CD4-positive, alpha-beta T cell (primary cell): ENCODE measurements around the gene FOXO3. TPM values are rescaled to one million over a fixed set of nuclear protein-coding genes. Genes with fewer than 3 reads are reported as not detected.

Experiments
- ATAC-seq: fragments of 200-7000 bp; cut with Tn5 transposase; one replicate; pipeline ENCODE4 v1.10.0; 2022; ENCODE audit warnings: mild to moderate bottlenecking; ENCODE audit not compliant: poor library complexity
- CTCF ChIA-PET: fragments of 350-600 bp; sonication (Branson Sonifier 250); formaldehyde crosslinking; loops from one replicate; lab custom pipeline; 2021; ENCODE audit warnings: antibody characterized with exemption, inconsistent platforms; lab: Charles Lee
- POLR2A ChIA-PET: fragments of 350-600 bp; sonication (Branson Sonifier 250); formaldehyde crosslinking; loops from one replicate; lab custom pipeline; 2021; ENCODE audit warnings: antibody characterized with exemption, inconsistent platforms; lab: Charles Lee
- DNase-seq, 14 experiments: peaks; one replicate each; pipeline ENCODE4 v3.0.0-alpha.2; 2013 to 2020; ENCODE audit warnings: mixed read lengths in 2 of 14
- H3K27ac ChIP-seq, 2 donors: one replicate each; pipeline versions ENCODE4 v1.5.1 to v1.7.0; 2013; ENCODE audit warnings: low read length in 2 of 2, low read depth in 1 of 2, mild to moderate bottlenecking in 1 of 2
- H3K27me3 ChIP-seq, 2 experiments: 1 replicate in 1 of 2; 2 replicates in 1 of 2; pipeline versions ENCODE4 v1.6.1 to v1.7.0; 2013; ENCODE audit warnings: low read length in 2 of 2, control low read depth in 1 of 2, mild to moderate bottlenecking in 1 of 2, moderate library complexity in 1 of 2; ENCODE audit not compliant: insufficient read depth in 2 of 2, control insufficient read depth in 1 of 2
- H3K36me3 ChIP-seq: one replicate; pipeline ENCODE4 v1.6.1; 2013; ENCODE audit warnings: low read length, control low read depth; ENCODE audit not compliant: insufficient read depth
- H3K4me1 ChIP-seq: one replicate; pipeline ENCODE4 v1.6.1; 2013; ENCODE audit warnings: low read length, control low read depth; ENCODE audit not compliant: insufficient read depth
- H3K4me3 ChIP-seq: one replicate; pipeline ENCODE4 v1.5.1; 2013; ENCODE audit warnings: mild to moderate bottlenecking, low read length, moderate library complexity
- H3K9me3 ChIP-seq, 2 experiments: 1 replicate in 1 of 2; 2 replicates in 1 of 2; pipeline versions ENCODE4 v1.6.1 to v1.7.0; 2013; ENCODE audit warnings: low read length in 2 of 2, mild to moderate bottlenecking in 2 of 2, control low read depth in 1 of 2, moderate library complexity in 1 of 2; ENCODE audit not compliant: control insufficient read depth in 1 of 2, insufficient read depth in 1 of 2
- H3K27ac Mint-ChIP-seq: one replicate; pipeline ENCODE4 v1.8.0; 2020; ENCODE audit warnings: mixed read lengths
- H3K27me3 Mint-ChIP-seq: one replicate; pipeline ENCODE4 v1.8.0; 2021; ENCODE audit warnings: mixed read lengths
- H3K36me3 Mint-ChIP-seq: one replicate; pipeline ENCODE4 v1.8.0; 2021; ENCODE audit warnings: low read depth, mixed read lengths
- H3K4me1 Mint-ChIP-seq: one replicate; pipeline ENCODE4 v1.8.0; 2021; ENCODE audit warnings: low read depth, mixed read lengths
- H3K4me3 Mint-ChIP-seq: one replicate; pipeline ENCODE4 v1.8.0; 2020; ENCODE audit warnings: mild to moderate bottlenecking, mixed read lengths
- H3K9me3 Mint-ChIP-seq: one replicate; pipeline ENCODE4 v1.8.0; 2020; ENCODE audit warnings: mixed read lengths
- intact Hi-C, 2 experiments: fragments of 100-400 bp; cut with DNase I in 1 of 2; cut with micrococcal nuclease in 1 of 2; formaldehyde crosslinking; loops; one replicate each; pipeline versions ENCODE4 v1.15.1 to v1.9.0; 2023 to 2025; cut with DNase I, micrococcal nuclease
- total RNA-seq, 174 experiments: library from RNA in 2 of 174; stranded (reverse) in 2 of 174; gene quantifications; one replicate each; pipeline ENCODE4 v1.2.3 and lab custom pipeline; 2021 to 2026
- TF ChIP-seq, protein P1 (sequence below): fragments of 200-600 bp; IDR thresholded peaks from one replicate; pipeline ENCODE4 v1.8.0; 2022; ENCODE audit warnings: antibody characterized with exemption, mild to moderate bottlenecking

FOXO3 gene
- total RNA-seq, 2 experiments from 2014 or later: 24.3 to 25.3 TPM

DNA sequence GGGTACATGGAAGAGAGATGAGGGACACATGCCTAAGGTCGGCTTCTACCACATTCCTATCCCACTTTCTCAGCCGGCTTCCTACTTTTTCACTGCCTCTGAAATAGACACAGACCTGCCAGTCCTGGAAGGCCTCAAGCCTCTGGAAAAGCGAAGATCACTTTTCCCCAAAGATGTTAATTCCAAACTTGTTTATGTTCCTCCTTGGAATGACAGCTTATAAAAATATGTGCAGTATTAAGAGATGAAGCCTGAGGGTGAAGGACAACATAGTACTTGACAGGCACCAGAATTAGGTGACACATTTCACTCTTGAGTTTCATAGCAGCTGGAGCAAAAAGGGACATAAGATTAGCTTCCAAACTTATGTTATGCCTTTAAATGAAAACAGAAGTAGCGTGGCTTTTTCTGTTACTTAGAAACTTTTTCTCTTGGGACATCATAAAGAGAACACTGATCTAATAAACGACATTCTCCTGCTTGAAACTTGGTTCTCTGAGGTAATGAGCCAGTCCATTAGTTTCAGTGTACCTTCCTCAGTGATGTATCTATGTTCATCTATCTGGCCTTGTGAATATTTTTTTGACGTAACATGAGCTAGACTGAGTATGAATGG, 25.3 kb downstream of the FOXO3 start:
- Mint-ChIP-seq H3K27me3 (no peaks in the 10 kb centered on the region), H3K36me3 (no peaks in the 10 kb centered on the region), H3K4me3 (no peak overlapping the region), H3K4me1 (peaks cover 74% of the 10 kb centered on the region), H3K27ac (no peak overlapping the region), H3K9me3 (no peaks in the 10 kb centered on the region)
- ATAC-seq (no peak), DNase-seq (no peak)
- intact Hi-C loops: no loop called here
- Histone ChIP-seq H3K36me3 (no peaks in the 10 kb centered on the region), H3K4me3 (no peak overlapping the region), H3K4me1 (peaks cover 26% of the 10 kb centered on the region), H3K9me3 (no peaks in the 10 kb centered on the region), H3K27ac (no peak overlapping the region), H3K27me3 (no peaks in the 10 kb centered on the region)
- POLR2A ChIA-PET: interaction anchor here (1.4 kb wide), 1 partner anchor 24 kb away, joined by 3 read pairs; no protein-coding TSS in a partner anchor
- CTCF ChIA-PET: no interaction called here
- TF ChIP-seq, protein P1, sequence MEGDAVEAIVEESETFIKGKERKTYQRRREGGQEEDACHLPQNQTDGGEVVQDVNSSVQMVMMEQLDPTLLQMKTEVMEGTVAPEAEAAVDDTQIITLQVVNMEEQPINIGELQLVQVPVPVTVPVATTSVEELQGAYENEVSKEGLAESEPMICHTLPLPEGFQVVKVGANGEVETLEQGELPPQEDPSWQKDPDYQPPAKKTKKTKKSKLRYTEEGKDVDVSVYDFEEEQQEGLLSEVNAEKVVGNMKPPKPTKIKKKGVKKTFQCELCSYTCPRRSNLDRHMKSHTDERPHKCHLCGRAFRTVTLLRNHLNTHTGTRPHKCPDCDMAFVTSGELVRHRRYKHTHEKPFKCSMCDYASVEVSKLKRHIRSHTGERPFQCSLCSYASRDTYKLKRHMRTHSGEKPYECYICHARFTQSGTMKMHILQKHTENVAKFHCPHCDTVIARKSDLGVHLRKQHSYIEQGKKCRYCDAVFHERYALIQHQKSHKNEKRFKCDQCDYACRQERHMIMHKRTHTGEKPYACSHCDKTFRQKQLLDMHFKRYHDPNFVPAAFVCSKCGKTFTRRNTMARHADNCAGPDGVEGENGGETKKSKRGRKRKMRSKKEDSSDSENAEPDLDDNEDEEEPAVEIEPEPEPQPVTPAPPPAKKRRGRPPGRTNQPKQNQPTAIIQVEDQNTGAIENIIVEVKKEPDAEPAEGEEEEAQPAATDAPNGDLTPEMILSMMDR: no peak

DNA sequence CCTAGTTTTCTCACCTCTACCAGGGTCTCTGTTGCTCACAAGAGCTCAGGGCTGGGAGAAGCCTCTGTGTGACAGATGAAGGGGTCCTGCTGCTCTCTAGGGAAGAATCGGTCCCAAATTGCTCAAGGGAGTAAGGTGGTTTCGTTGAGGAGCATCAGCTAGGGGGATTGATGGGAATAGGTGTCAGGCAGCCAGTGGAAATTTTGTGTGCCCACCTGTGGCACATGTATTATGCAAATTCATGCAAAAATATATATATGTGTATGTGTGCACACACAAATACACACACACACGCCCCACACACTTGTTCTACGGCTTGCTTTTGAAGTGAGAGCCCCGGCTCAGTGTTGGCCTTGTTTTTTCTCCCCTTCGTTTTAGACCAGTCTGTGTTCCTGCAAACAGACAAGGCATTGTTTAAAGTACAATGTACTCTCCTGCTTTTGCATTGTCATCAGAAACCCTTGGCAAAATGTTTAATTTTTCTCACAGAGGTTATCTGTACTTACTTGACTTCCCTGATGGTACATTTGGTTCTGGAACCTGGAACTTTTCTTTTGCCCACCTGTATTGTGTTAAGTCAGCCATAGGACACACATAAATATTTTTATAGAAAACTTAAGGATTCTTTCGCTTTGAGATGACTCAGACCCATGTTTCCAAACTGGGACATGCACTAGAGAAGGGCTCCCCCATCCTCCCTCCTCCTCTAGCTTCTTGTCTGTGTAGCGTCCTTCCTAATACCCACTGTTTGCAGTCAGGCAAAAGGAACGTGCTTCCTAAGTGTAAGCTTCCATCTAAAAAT, 26.7 kb downstream of the FOXO3 start:
- Mint-ChIP-seq H3K4me1 (peaks cover 74% of the 10 kb centered on the region), H3K27ac (no peak overlapping the region), H3K36me3 (no peaks in the 10 kb centered on the region), H3K4me3 (no peak overlapping the region), H3K27me3 (no peaks in the 10 kb centered on the region), H3K9me3 (no peaks in the 10 kb centered on the region)
- DNase-seq (no peak), ATAC-seq (no peak)
- POLR2A ChIA-PET: interaction anchor here (1.3 to 1.4 kb wide), 3 partner anchors 12 to 25 kb away, joined by 3 to 5 read pairs (median 3); no protein-coding TSS in a partner anchor
- TF ChIP-seq, protein P1: no peak
- H3K36me3 ChIP-seq: no peaks in the 10 kb centered on the region
- H3K9me3 ChIP-seq: no peaks in the 10 kb centered on the region
- CTCF ChIA-PET: no interaction called here
- no peaks in the 10 kb centered on the region for H3K27me3 ChIP-seq
- peaks cover 27% of the 10 kb centered on the region for H3K4me1 ChIP-seq
- no peak overlapping the region for H3K4me3 ChIP-seq
- no peak overlapping the region for H3K27ac ChIP-seq
- intact Hi-C loops: no loop called here

DNA sequence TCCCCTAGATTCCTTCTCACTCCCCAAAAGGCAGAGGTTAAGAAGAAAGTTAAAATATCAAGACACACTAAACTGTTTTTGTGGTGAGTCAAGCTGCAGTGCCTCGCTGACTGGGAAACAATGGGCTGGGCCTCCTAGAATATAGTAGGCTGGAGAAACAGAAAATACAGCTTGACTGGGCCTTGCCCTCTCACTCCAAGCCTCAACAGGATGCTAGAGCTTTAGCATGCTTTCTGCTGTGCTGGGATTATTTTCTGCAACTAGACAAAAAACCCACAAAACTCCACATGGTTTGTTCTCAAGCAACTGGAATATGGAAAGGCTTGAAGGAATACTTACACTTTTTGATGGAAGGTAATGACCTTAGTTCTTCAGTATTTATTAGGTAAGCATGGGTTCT, 27.9 kb downstream of the FOXO3 start:
- H3K27ac ChIP-seq: no peak overlapping the region
- H3K9me3 ChIP-seq: no peaks in the 10 kb centered on the region
- H3K27me3 ChIP-seq: no peaks in the 10 kb centered on the region
- H3K4me3 Mint-ChIP-seq: no peak overlapping the region
- H3K9me3 Mint-ChIP-seq: no peaks in the 10 kb centered on the region
- peak overlapping the region; percentile 19 for H3K27ac Mint-ChIP-seq
- ChIA-PET POLR2A (interaction anchor here (1.3 to 1.9 kb wide), 4 partner anchors 11 to 29 kb away, joined by 3 to 10 read pairs (median 4); no protein-coding TSS in a partner anchor), CTCF (no interaction called here)
- no peaks in the 10 kb centered on the region for H3K36me3 ChIP-seq
- peaks cover 74% of the 10 kb centered on the region for H3K4me1 Mint-ChIP-seq
- ATAC-seq (no peak), DNase-seq (peak in 1 of 14 experiments; percentile 23)
- no peaks in the 10 kb centered on the region for H3K27me3 Mint-ChIP-seq
- H3K4me3 ChIP-seq: no peak overlapping the region
- no peaks in the 10 kb centered on the region for H3K36me3 Mint-ChIP-seq
- intact Hi-C loops: no loop called here
- H3K4me1 ChIP-seq: peaks cover 31% of the 10 kb centered on the region
- TF ChIP-seq, protein P1: no peak
